ENCODE measurements around the gene OSBPL5.

DNA sequence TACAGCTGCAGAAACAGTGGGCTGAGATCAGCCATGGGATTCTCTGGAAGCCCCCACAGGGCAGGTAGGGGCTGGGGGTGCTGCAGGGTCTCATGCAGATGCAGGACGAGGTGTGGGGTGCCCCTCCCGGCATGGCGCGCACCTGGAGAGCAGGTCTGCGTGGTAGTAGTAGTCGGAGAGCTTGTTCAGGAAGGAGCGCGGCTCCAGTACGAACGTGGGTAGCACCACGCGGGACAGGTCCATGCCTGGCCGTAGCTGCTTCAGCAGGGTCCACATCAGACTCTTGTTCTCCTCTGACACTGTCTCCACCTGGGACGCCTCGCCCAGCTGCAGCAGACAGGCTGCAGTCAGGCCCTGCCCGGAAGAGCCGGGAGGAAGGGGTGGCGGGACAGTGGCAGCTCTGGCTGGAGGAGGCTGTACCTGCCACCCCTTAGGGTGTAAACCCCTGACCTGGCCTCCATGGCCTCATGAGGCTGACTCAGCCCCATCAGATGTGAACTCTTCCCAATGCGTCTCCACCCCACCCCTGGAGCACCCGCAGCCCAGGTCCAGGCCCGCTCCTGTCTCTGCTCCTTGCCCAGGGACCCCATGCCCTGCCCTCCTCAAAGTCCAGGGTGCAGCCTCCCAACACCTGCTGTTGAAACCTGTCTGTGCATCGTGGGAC lies 60.9 kb downstream of the OSBPL5 start:
- TF ChIP-seq, protein P1, sequence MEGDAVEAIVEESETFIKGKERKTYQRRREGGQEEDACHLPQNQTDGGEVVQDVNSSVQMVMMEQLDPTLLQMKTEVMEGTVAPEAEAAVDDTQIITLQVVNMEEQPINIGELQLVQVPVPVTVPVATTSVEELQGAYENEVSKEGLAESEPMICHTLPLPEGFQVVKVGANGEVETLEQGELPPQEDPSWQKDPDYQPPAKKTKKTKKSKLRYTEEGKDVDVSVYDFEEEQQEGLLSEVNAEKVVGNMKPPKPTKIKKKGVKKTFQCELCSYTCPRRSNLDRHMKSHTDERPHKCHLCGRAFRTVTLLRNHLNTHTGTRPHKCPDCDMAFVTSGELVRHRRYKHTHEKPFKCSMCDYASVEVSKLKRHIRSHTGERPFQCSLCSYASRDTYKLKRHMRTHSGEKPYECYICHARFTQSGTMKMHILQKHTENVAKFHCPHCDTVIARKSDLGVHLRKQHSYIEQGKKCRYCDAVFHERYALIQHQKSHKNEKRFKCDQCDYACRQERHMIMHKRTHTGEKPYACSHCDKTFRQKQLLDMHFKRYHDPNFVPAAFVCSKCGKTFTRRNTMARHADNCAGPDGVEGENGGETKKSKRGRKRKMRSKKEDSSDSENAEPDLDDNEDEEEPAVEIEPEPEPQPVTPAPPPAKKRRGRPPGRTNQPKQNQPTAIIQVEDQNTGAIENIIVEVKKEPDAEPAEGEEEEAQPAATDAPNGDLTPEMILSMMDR (conservative IDR thresholded peaks at IDR 0.05 in 1 of 2, IDR thresholded peaks at IDR 0.05 in 1 of 2; ENCODE audit: low read depth in 1 of 2, low read length in 2 of 2) = no peak
- no peak for TF ChIP-seq EZH2 (IDR thresholded peaks at IDR 0.05; ENCODE audit: low read length, missing control alignments)
